HG02938 (cell line): Measurements from ENCODE around the gene TKTL1.
"Not testable (repeated sequence)": the region's sequence is repeated elsewhere in the genome, so short reads cannot be mapped to it uniquely, and the experiment has no call there.

Experiments used
- ATAC-seq: cut with Tn5 transposase; IDR thresholded peaks from one replicate; pipeline ENCODE4 v1.9.1; 2021; ENCODE audit warnings: mild to moderate bottlenecking, moderate library complexity; ENCODE audit not compliant: unreplicated experiment

Gene TKTL1, protein sequence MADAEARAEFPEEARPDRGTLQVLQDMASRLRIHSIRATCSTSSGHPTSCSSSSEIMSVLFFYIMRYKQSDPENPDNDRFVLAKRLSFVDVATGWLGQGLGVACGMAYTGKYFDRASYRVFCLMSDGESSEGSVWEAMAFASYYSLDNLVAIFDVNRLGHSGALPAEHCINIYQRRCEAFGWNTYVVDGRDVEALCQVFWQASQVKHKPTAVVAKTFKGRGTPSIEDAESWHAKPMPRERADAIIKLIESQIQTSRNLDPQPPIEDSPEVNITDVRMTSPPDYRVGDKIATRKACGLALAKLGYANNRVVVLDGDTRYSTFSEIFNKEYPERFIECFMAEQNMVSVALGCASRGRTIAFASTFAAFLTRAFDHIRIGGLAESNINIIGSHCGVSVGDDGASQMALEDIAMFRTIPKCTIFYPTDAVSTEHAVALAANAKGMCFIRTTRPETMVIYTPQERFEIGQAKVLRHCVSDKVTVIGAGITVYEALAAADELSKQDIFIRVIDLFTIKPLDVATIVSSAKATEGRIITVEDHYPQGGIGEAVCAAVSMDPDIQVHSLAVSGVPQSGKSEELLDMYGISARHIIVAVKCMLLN

DNA sequence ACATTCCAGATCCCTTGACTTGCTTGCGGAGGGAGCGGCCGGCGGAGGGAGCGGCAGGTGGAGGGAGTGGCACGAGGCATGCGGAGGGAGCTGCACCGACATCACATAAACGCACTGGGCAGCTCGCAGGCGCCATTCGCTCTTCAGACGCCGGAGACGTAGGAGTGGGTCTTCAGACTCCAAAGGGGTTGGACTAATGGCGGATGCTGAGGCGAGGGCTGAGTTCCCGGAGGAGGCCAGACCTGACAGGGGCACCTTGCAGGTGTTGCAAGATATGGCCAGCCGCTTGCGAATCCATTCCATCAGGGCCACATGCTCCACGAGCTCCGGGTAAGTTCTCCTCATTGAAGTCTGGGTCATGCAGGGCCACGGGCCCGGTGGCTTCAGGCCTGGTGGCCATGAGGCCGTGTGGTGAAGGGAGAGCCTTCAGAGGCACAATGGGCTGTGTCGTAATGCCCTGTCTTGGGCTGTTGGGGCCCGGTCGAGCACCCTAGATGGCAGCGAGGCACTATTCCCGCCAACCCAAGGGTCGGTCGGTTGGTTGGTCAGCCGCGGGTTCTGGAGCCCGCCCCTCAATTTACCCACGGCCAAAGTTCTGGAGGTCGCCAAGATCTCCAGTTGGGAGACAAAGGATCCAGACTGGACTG, at the start of gene TKTL1:
Gene TKTL1, plus strand, starts transcription at position 132 of the 647 bp plus-strand sequence. Its CDS starts 65 bp downstream, at position 197.
- no peak for ATAC-seq

GRCh38 chrX:154247377-154248045, 48.1 kb upstream of the TKTL1 start:
- not testable (repeated sequence) for ATAC-seq

DNA sequence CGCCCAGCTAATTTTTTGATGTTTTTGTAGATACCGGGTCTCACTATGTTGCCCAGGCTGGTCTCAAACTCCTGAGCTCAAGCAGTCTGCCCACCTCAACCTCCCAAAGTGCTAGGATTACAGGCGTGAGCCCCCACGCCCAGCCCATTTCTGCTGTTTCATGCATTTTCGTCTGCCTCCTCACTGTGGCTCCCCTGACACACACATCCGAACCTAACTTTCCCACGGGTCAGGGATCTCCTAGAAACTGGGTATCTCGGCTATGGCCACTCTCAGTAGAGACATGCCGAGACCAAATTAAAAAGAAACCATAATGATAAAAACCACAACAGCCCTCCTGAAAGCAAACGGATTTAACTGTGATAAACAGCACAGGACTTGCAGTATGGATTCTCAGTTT, 47.5 kb upstream of the TKTL1 start:
- ATAC-seq, result not testable (repeated sequence)

GRCh38 chrX:154257282-154257681, 38.3 kb upstream of the TKTL1 start, which contains the start of gene OPN1MW3:
TSS of gene OPN1MW3 (plus strand) at chrX:154257582. CDS start at chrX:154257620, 38 bp downstream.
- ATAC-seq, result not testable (repeated sequence)

DNA sequence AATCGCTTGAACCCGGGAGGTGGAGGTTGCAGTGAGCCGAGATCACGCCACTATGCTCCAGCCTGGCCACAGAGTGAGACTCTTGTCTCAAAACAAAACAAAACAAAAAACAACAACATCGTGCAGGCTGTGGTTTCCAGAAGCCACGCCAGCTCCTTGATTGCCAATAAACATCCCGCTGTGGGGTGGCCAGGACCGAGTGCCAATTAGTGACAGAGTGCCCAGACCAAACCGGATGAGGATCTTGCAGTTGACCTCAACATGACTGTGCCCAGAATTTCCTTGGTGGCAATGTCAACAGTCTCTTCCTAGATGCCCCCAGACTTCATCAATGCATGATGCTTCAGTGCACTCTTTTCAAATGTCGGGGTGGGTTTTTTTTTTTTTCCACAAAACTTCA, 36.9 kb upstream of the TKTL1 start:
- ATAC-seq, result not testable (repeated sequence)

GRCh38 chrX:154263072-154263471, 32.5 kb upstream of the TKTL1 start:
- not testable (repeated sequence) for ATAC-seq

- not testable (repeated sequence) for ATAC-seq
Measured at GRCh38 chrX:154269245-154269644, 26.4 kb upstream of the TKTL1 start.

DNA sequence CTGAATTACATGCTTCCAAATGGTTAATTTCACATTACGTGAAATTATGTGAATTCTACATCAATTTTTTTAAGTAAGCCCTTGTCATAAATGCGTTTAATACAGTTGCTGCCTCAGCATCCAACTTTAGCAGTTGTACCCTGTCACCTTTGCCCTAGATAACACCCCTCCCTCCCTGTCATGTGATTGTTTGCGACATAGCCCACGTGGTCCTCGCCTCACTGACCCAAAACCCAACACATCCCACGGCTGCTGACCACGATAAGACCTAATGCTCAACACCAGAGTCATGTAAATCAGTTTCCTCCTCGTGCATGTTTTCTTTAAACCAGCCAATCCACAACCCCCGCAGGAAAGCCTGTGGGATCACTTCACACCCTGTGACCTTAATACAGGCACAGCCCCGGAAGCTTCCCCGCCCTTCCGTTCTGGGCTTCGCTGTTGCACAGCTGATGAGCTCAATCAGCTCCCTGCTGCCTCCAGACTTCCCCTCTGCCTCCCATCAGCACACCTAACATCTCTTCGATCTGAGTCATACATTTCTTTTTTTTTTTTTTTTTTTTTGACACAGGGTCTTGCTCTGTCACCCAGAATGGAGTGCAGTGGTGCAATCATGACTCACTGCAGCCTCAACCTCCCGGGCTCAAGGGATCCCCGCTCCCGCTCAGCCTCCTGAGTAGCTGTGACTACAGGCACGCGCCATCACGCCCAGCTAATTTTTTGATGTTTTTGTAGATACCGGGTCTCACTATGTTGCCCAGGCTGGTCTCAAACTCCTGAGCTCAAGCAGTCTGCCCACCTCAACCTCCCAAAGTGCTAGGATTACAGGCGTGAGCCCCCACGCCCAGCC, 10.9 kb upstream of the TKTL1 start:
- peak; percentile 49 for ATAC-seq

DNA sequence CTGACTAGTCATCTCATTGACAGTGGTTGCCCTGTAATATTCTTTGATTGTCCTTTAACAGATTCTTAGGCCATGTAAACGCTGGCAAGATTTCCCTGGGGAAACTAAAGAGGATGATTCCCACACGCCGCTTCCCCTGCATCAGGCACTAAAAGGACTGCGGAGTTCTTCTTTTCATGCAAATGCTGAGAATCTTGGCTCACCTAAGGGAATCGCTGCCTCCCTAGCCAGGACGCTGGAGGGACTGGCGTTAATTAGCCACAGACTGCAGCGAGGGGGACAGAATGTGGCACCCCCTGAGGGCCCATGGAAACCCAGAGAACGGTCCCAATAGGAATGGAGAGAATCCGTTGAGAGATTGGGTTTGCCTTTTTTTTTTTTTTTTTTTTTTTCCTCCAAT, 9.2 kb upstream of the TKTL1 start:
- ATAC-seq, result not testable (repeated sequence)

DNA sequence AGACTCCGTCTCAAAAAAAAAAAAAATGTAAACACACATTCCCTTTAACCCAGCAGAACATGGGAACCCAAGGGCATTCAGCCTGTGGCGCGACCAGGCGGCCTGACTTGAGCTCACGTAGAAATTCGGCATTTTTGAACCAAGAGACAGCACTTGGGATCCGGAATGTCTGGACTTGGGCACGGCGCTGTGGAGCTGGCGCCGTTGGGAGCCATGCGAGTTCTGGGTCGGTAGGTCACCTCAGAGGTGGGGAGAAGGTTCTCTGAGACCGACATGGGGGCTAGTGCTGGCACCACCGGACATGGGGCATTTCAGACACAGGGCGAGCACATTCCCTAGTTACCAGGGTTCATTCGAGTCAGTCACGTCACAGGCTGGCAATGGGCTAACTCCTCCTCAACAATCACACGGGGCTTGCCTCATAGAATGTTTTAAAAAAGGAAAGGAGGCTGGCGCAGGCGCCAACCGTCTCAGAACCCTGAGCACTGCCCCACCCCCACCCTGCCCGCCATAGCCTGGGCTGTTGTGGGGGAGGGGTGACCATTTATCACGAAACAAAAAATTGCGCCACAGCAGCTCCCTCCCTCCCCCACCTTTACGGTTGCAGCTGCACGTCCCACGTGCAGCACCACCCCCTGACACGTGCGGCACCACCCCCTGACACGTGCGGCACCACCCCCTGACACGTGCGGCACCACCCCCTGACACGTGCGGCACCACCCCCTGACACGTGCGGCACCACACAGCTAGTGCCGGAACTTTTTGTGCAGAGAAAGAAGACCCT, 612 bp upstream of the TKTL1 start, which contains the start of gene TEX28:
Gene TEX28, minus strand, starts transcription at position 334 of the 784 bp plus-strand sequence. CDS start 3,007 bp downstream, outside the sequence.
- no peak for ATAC-seq

- no peak for ATAC-seq
Measured at GRCh38 chrX:154296731-154297130, 1.1 kb downstream of the TKTL1 start.

DNA sequence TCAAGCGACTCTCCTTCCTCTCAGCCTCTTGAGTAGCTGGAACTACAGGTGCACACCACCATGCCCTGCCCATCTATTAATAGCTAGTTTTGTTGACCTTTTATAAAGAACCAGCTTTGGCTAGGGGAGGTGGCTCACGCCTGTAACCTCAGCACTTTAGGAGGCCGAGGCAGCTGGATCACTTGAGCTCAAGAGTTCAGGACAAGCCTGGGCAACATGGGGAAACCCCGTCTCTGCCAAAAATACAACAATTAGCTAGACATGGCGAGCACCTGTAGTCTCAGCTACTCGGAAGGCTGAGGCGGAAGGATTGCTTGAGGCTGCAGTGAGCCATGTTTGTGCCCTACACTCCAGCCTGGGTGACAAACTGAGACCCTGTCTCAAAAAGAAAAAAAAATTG, 2.7 kb downstream of the TKTL1 start:
- ATAC-seq, result no peak

DNA sequence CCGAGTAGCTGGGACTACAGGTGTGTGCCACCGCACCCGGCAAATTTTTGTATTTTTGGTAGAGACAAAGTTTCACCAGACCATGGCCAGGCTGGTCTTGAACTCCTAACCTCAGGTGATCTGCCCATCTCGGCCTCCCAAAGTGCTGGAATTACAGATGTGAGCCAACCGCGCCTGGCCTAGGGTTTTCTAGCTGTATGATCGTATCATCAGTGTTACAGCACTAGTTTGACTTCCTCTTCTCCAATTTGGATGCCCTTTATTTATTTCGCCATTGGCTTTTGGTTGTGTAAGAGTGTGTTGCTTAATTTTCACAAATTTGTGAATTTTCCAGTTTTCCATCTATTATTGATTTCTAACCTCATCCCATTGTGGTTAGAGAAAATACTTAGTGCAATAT, 5.2 kb downstream of the TKTL1 start:
- ATAC-seq, result no peak

- ATAC-seq, result not testable (repeated sequence)
Measured at GRCh38 chrX:154302998-154303397, 7.4 kb downstream of the TKTL1 start.

DNA sequence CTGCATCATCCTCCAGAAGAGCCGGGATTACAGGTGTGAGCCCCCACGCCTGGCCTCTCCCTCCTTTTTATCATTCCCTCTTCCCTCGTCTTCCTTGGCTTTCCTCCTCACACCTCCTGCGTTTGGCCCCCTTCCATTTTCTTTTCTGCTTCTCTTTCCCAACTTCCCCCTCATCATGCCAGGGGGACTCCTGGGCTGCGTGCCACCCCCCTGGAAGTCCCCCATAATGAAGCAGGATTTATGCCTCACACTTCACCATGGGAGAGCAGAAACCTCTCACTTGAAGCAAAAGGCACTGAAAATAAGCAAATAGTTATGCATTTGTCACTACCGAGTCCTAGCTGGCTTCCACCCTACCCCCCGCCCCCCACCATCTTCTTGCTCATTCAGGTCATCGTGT, 7.9 kb downstream of the TKTL1 start:
- ATAC-seq, result no peak

DNA sequence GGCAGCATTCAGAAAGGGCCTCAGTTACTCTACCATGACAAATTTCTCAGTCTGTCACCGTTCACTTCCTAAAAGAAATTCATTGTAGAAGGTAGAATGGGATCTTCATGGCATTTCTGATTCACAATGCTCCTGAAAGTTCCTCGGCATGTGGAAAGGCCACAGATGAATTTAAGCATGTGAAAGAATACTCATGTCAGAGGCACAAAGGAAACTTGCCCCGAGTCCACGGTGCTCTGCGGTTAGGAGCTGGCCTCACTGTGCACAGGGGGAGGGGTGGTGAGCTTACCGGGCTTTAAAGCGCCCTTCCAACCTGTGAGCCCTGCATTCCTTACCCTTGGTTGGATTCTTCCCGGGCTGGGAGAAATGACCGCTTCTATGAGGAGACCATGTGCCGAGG, 9.3 kb downstream of the TKTL1 start:
- no peak for ATAC-seq

DNA sequence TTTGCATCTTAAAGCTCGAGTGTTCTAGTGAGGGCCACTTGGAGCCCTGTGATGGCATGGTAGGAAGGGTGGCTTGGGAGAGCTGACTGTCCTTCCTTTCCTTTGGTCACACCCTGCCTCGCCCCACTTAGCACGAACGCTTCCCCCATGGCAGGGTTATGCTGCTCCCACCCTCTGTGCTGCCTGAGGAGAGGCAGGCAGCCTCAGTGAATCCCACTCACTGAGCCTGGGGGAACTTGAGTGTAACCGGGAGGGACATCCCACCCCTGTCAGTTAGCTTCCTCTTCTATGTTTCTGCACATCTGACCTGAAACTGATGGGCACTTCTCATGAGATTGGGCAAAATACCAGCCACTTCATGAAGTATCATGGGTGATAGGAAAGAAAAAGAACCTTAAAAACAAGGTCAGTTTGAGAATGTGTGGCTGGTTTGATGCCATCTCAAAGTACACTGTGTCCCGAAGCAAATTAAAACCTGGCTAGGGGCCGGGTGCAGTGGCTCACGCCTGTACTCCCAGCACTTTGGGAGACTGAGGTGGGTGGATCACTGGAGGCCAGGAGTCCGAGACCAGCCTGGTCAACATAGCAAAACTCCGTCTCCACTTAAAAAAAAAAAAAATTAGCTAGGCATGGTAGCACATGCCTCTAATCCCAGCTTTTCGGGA, 10.1 kb downstream of the TKTL1 start:
- no peak for ATAC-seq

DNA sequence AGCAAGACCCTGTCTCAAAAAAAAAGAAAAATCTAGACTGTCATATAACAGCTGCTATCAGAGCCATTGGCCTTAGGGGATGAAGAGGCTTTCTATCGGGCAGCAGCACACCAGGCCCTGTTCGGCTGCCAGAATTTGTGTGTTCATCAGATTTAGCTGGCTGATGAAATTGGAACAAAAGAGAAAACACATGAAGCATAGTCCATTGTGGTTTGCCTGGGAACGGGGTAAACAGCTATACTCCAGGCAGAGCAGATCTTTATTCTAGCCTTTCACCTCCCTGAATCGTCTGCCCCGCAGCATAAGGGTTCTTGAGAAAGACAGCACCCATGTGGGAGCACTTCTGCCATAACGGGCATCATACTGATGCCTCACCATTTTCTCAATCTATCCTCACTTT, 11.6 kb downstream of the TKTL1 start:
- ATAC-seq, result no peak
